ENCODE results near the gene PJVK. TPM values are rescaled to one million over a fixed set of nuclear protein-coding genes. Genes with fewer than 3 reads are reported as not detected.
"Not testable (repeated sequence)": the region's sequence is repeated elsewhere in the genome, so short reads cannot be mapped to it uniquely, and the experiment has no call there.

The PJVK gene
- total RNA-seq = 3.1 TPM

- peak; percentile 97 for DNase-seq (ENCODE audit: low spot score)
Observed at GRCh38 chr2:178450774-178451525, at the start of gene PJVK, which contains the start of gene PRKRA. Gene PJVK, plus strand, starts transcription at chr2:178451378. Its CDS starts 2,032 bp downstream, at chr2:178453410. Gene PRKRA, minus strand, starts transcription at chr2:178451175. Its CDS starts 145 bp downstream, at chr2:178451030.

- no peak for DNase-seq (ENCODE audit: low spot score)
Observed at GRCh38 chr2:178401994-178402437, 49.2 kb upstream of the PJVK start.

GRCh38 chr2:178403671-178404306 lies 47.4 kb upstream of the PJVK start:
- no peak for DNase-seq (ENCODE audit: low spot score)

- DNase-seq (ENCODE audit: low spot score) = no peak
Observed at GRCh38 chr2:178404368-178404767, 46.8 kb upstream of the PJVK start.

- DNase-seq (ENCODE audit: low spot score) = no peak
Observed at GRCh38 chr2:178409261-178409660, 41.9 kb upstream of the PJVK start.

- no peak for DNase-seq (ENCODE audit: low spot score)
Observed at GRCh38 chr2:178412047-178412446, 39.1 kb upstream of the PJVK start.

GRCh38 chr2:178412453-178412852 lies 38.7 kb upstream of the PJVK start:
- DNase-seq (ENCODE audit: low spot score) = not testable (repeated sequence)

GRCh38 chr2:178413472-178414265 lies 37.5 kb upstream of the PJVK start:
- peak; percentile 64 for DNase-seq (ENCODE audit: low spot score)

GRCh38 chr2:178414266-178415247 lies 36.6 kb upstream of the PJVK start:
- peak; percentile 89 for DNase-seq (ENCODE audit: low spot score)

GRCh38 chr2:178415979-178416378 lies 35.2 kb upstream of the PJVK start:
- DNase-seq (ENCODE audit: low spot score) = no peak

GRCh38 chr2:178417916-178418315 lies 33.3 kb upstream of the PJVK start:
- no peak for DNase-seq (ENCODE audit: low spot score)

- DNase-seq (ENCODE audit: low spot score) = no peak
Observed at GRCh38 chr2:178418426-178418825, 32.8 kb upstream of the PJVK start.

- DNase-seq (ENCODE audit: low spot score) = no peak
Observed at GRCh38 chr2:178419123-178419522, 32.1 kb upstream of the PJVK start.

GRCh38 chr2:178420463-178420999 lies 30.6 kb upstream of the PJVK start:
- no peak for DNase-seq (ENCODE audit: low spot score)

GRCh38 chr2:178422097-178422496 lies 29.1 kb upstream of the PJVK start:
- no peak for DNase-seq (ENCODE audit: low spot score)

GRCh38 chr2:178423746-178424145 lies 27.4 kb upstream of the PJVK start:
- DNase-seq (ENCODE audit: low spot score) = not testable (repeated sequence)

- DNase-seq (ENCODE audit: low spot score) = no peak
Observed at GRCh38 chr2:178425255-178425827, 25.8 kb upstream of the PJVK start.

- no peak for DNase-seq (ENCODE audit: low spot score)
Observed at GRCh38 chr2:178426388-178426787, 24.8 kb upstream of the PJVK start.

- DNase-seq (ENCODE audit: low spot score) = no peak
Observed at GRCh38 chr2:178427458-178427857, 23.7 kb upstream of the PJVK start.

- DNase-seq (ENCODE audit: low spot score) = no peak
Observed at GRCh38 chr2:178428396-178428806, 22.8 kb upstream of the PJVK start.
